Neural cell (in vitro differentiated cells): Measurements from ENCODE around the gene NOL4L. TPM values are rescaled to one million over a fixed set of nuclear protein-coding genes. Genes with fewer than 3 reads are reported as not detected.

Source experiments
- H2AFZ ChIP-seq: fragments of 200-600, 300-800 bp; sonication (generic), shearing (Covaris generic); 2 replicates; pipeline ENCODE4 v1.6.0; 2014; ENCODE audit warnings: low read depth, mild to moderate bottlenecking, antibody characterized with exemption, low read length, moderate library complexity
- H3F3A ChIP-seq: fragments of 200-600 bp; shearing (Covaris generic); 2 replicates; pipeline ENCODE4 v1.6.1; 2016; ENCODE audit warnings: mild to moderate bottlenecking, moderate library complexity, mixed read lengths, antibody characterized with exemption, low read length; ENCODE audit not compliant: insufficient read depth, poor library complexity, severe bottlenecking
- H3K27ac ChIP-seq: fragments of 200-600, 300-800 bp; sonication (generic), shearing (Covaris generic); 2 replicates; pipeline ENCODE4 v1.5.1; 2014; ENCODE audit warnings: mild to moderate bottlenecking, low read length, moderate library complexity
- H3K27me3 ChIP-seq: fragments of 300-800, 200-600 bp; sonication (generic), shearing (Covaris generic); 2 replicates; pipeline ENCODE4 v1.6.0; 2014; ENCODE audit warnings: mild to moderate bottlenecking, low read depth, low read length, moderate library complexity; ENCODE audit not compliant: insufficient read depth
- H3K36me3 ChIP-seq: fragments of 300-800, 200-600 bp; sonication (generic), shearing (Covaris generic); 2 replicates; pipeline ENCODE4 v1.5.1; 2014; ENCODE audit warnings: mild to moderate bottlenecking, antibody characterized with exemption, low read length, moderate library complexity; ENCODE audit not compliant: insufficient read depth
- H3K4me2 ChIP-seq: fragments of 300-800, 200-600 bp; sonication (generic), shearing (Covaris generic); 2 replicates; pipeline ENCODE4 v1.6.0; 2014; ENCODE audit warnings: mild to moderate bottlenecking, low read length
- H3K4me3 ChIP-seq: fragments of 300-800, 200-600 bp; sonication (generic), shearing (Covaris generic); 2 replicates; pipeline ENCODE4 v1.5.1; 2014; ENCODE audit warnings: mild to moderate bottlenecking, low read length, moderate library complexity
- H3K79me2 ChIP-seq: fragments of 200-600 bp; shearing (Covaris generic); replicated peaks from 2 replicates; pipeline ENCODE4 v1.6.0; 2014; ENCODE audit warnings: mild to moderate bottlenecking, low read length, moderate library complexity; ENCODE audit not compliant: insufficient read depth
- H3K9ac ChIP-seq: fragments of 300-800, 200-600 bp; sonication (generic), shearing (Covaris generic); 2 replicates; pipeline ENCODE4 v1.6.1; 2016; ENCODE audit warnings: mild to moderate bottlenecking, low read length, mixed read lengths
- H3K9me2 ChIP-seq: fragments of 200-600 bp; shearing (Covaris generic); 2 replicates; pipeline ENCODE4 v1.6.1; 2016; ENCODE audit warnings: mild to moderate bottlenecking, low read length, mixed read lengths; ENCODE audit not compliant: insufficient read depth
- H3K9me3 ChIP-seq: fragments of 200-600, 300-800 bp; sonication (generic), shearing (Covaris generic); 2 replicates; pipeline ENCODE4 v1.6.1; 2016; ENCODE audit warnings: mild to moderate bottlenecking, mixed run types, low read length, moderate library complexity, mixed read lengths
- H4K20me1 ChIP-seq: fragments of 200-600 bp; shearing (Covaris generic); 2 replicates; pipeline ENCODE4 v1.6.1; 2016; ENCODE audit warnings: mild to moderate bottlenecking, mixed run types; ENCODE audit not compliant: insufficient read depth
- EP300 ChIP-seq: fragments of 450-650 bp; conservative IDR thresholded peaks from 2 replicates; pipeline ENCODE4 v1.6.1; 2014; ENCODE audit warnings: antibody characterized with exemption, mild to moderate bottlenecking, moderate library complexity; ENCODE audit not compliant: poor library complexity, severe bottlenecking
- EZH2 ChIP-seq: fragments of 200-600, 300-800 bp; shearing (Covaris generic), sonication (generic); IDR thresholded peaks from 2 replicates; pipeline ENCODE4 v1.6.1; 2014; ENCODE audit warnings: antibody characterized with exemption, low read length, borderline replicate concordance, mild to moderate bottlenecking; ENCODE audit not compliant: insufficient read depth, poor library complexity, severe bottlenecking
- MXI1 ChIP-seq: fragments of 450-650 bp; conservative IDR thresholded peaks from 2 replicates; pipeline ENCODE4 v1.6.1; 2014; ENCODE audit warnings: antibody characterized with exemption, mild to moderate bottlenecking; ENCODE audit not compliant: poor library complexity, severe bottlenecking
- POLR2AphosphoS5 ChIP-seq: IDR thresholded peaks from 2 replicates; pipeline ENCODE4 v1.6.1; 2012
- RAD21 ChIP-seq: fragments of 450-650 bp; conservative IDR thresholded peaks from 2 replicates; pipeline ENCODE4 v1.6.1; 2014; ENCODE audit warnings: antibody characterized with exemption, mild to moderate bottlenecking, moderate library complexity
- SMC3 ChIP-seq: fragments of 450-650 bp; conservative IDR thresholded peaks from 2 replicates; pipeline ENCODE4 v1.6.1; 2014; ENCODE audit warnings: antibody characterized with exemption, mild to moderate bottlenecking, moderate library complexity; ENCODE audit not compliant: poor library complexity
- TAF1 ChIP-seq: IDR thresholded peaks from 2 replicates; pipeline ENCODE4 v1.6.1; 2012; ENCODE audit warnings: low read depth
- polyA plus RNA-seq: library from polyadenylated mRNA; depleted of rRNA; stranded (reverse); fragments of >200 nt; gene quantifications from 2 replicates; pipeline ENCODE4 v1.2.3, GENCODE V29; 2014
- TF ChIP-seq, protein P1 (sequence below): IDR thresholded peaks from 2 replicates; pipeline ENCODE4 v1.6.1; 2012; ENCODE audit warnings: borderline replicate concordance
- TF ChIP-seq, protein P2 (sequence below): fragments of 450-650 bp; IDR thresholded peaks from 2 replicates; pipeline ENCODE4 v1.5.1; 2014; ENCODE audit warnings: antibody characterized with exemption, mild to moderate bottlenecking, moderate library complexity; ENCODE audit not compliant: poor library complexity, severe bottlenecking

NOL4L gene
- polyA plus RNA-seq, 1 donor from 2014 or later: 20.4 TPM

DNA sequence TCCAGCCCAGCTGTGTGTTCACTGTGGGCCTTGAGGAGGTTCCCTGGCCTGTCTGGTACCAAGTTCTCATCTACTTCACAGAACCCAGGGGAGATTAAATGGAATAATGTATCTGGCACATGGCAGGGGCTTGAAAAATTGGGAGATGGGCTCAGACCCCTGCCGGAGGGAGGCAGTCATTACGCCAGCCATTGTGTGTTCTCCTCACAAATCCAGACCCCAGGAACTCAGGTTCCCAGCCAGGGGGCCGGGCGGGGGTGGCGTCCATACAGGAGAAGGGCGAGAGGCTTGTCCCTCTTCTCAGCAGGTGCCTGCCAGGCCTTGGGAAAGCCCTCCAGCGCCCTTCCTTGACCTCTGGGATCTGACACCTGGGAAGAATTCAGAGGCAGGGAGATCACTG lies 8.1 kb downstream of the NOL4L start:
- H3K27ac ChIP-seq: no peak overlapping the region
- H3K9me2 ChIP-seq: no peaks in the 10 kb centered on the region
- TF ChIP-seq, protein P1, sequence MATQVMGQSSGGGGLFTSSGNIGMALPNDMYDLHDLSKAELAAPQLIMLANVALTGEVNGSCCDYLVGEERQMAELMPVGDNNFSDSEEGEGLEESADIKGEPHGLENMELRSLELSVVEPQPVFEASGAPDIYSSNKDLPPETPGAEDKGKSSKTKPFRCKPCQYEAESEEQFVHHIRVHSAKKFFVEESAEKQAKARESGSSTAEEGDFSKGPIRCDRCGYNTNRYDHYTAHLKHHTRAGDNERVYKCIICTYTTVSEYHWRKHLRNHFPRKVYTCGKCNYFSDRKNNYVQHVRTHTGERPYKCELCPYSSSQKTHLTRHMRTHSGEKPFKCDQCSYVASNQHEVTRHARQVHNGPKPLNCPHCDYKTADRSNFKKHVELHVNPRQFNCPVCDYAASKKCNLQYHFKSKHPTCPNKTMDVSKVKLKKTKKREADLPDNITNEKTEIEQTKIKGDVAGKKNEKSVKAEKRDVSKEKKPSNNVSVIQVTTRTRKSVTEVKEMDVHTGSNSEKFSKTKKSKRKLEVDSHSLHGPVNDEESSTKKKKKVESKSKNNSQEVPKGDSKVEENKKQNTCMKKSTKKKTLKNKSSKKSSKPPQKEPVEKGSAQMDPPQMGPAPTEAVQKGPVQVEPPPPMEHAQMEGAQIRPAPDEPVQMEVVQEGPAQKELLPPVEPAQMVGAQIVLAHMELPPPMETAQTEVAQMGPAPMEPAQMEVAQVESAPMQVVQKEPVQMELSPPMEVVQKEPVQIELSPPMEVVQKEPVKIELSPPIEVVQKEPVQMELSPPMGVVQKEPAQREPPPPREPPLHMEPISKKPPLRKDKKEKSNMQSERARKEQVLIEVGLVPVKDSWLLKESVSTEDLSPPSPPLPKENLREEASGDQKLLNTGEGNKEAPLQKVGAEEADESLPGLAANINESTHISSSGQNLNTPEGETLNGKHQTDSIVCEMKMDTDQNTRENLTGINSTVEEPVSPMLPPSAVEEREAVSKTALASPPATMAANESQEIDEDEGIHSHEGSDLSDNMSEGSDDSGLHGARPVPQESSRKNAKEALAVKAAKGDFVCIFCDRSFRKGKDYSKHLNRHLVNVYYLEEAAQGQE: no peak
- no peak for TF ChIP-seq RAD21
- no peak for TF ChIP-seq EZH2
- no peak for TF ChIP-seq MXI1
- TF ChIP-seq, protein P2, sequence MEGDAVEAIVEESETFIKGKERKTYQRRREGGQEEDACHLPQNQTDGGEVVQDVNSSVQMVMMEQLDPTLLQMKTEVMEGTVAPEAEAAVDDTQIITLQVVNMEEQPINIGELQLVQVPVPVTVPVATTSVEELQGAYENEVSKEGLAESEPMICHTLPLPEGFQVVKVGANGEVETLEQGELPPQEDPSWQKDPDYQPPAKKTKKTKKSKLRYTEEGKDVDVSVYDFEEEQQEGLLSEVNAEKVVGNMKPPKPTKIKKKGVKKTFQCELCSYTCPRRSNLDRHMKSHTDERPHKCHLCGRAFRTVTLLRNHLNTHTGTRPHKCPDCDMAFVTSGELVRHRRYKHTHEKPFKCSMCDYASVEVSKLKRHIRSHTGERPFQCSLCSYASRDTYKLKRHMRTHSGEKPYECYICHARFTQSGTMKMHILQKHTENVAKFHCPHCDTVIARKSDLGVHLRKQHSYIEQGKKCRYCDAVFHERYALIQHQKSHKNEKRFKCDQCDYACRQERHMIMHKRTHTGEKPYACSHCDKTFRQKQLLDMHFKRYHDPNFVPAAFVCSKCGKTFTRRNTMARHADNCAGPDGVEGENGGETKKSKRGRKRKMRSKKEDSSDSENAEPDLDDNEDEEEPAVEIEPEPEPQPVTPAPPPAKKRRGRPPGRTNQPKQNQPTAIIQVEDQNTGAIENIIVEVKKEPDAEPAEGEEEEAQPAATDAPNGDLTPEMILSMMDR: no peak
- TF ChIP-seq EP300: no peak
- TF ChIP-seq TAF1: no peak
- TF ChIP-seq POLR2AphosphoS5: no peak

DNA sequence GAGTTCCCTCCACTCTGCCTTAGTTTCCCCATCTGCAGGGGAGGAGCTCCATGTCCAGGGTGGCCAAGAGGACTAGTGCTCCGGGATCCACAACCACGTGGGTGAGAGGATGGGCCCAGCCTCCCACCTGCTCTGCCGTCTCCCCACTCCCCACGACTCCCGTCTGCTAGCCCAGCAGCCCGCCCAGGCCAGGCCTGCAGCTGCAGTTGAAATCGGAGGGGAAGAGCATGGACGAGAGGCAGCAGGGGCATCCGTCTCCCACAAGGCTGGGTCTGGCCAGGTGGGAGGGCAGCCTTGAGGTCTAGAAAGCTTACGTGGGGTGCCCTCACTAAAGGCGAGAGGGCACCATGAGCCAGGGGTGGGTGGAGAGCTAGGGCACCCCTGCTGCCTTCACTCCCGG lies 8.6 kb downstream of the NOL4L start:
- no peak overlapping the region for H3K4me2 ChIP-seq
- H2AFZ ChIP-seq: no peak overlapping the region
- H3K27me3 ChIP-seq: no peaks in the 10 kb centered on the region
- no peaks in the 10 kb centered on the region for H3F3A ChIP-seq
- no peak overlapping the region for H3K27ac ChIP-seq
- TF ChIP-seq TAF1: no peak
- TF ChIP-seq MXI1: no peak
- TF ChIP-seq POLR2AphosphoS5: no peak
- TF ChIP-seq EZH2: no peak
- TF ChIP-seq, protein P1: no peak
- no peak for TF ChIP-seq RAD21
- TF ChIP-seq EP300: no peak
- TF ChIP-seq SMC3: no peak
- TF ChIP-seq, protein P2: no peak
- peaks cover 30% of the 10 kb centered on the region for H3K79me2 ChIP-seq
- no peak overlapping the region for H3K4me3 ChIP-seq
- no peaks in the 10 kb centered on the region for H3K36me3 ChIP-seq
- no peaks in the 10 kb centered on the region for H3K9me3 ChIP-seq
- H3K9me2 ChIP-seq: no peaks in the 10 kb centered on the region
- no peak overlapping the region for H3K9ac ChIP-seq
- H4K20me1 ChIP-seq: no peaks in the 10 kb centered on the region

More for the DNA sequence above, 8.1 kb downstream of the NOL4L start:
- H3K27me3 ChIP-seq: no peaks in the 10 kb centered on the region
- H3F3A ChIP-seq: no peaks in the 10 kb centered on the region
- peaks cover 34% of the 10 kb centered on the region for H3K79me2 ChIP-seq
- no peak overlapping the region for H3K9ac ChIP-seq
- H3K9me3 ChIP-seq: no peaks in the 10 kb centered on the region
- H2AFZ ChIP-seq: no peak overlapping the region
- no peaks in the 10 kb centered on the region for H3K36me3 ChIP-seq
- H3K4me2 ChIP-seq: no peak overlapping the region
- no peaks in the 10 kb centered on the region for H4K20me1 ChIP-seq
- H3K4me3 ChIP-seq: no peak overlapping the region
